Measurements from ENCODE around the gene GPR84.

Gene GPR84

GRCh38 chr12:54390668-54391551 is 26.6 kb upstream of the GPR84 start:
- DNase-seq: peak; percentile 85

DNA sequence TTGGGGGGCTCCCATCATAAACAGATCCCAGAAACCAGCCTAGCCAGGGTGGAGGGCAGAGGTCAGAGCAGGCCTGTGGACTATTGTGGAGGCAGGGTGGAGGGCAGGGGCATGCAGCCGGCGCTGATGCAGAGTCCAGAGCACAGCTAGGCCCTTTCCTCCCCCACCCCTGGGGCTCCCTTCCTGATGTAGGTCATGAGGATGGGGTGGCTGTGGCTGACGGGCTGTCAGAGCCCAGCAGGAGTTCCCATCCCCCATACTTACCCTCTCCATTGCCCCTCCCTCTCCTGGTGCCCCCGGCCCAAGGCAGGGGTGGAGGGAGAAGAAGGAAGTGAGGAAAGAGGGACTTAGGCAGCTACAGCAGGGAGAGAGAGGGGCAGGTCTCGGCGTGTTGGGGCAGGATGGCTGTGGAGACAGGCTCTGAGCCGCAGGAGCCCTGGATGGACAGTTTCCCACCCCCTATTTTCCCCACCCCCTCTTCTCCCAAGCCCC is 25.9 kb upstream of the GPR84 start:
- no peak for DNase-seq

- DNase-seq: no peak
Observed at GRCh38 chr12:54389607-54390175, 25.4 kb upstream of the GPR84 start.

GRCh38 chr12:54389134-54389508 is 24.8 kb upstream of the GPR84 start:
- no peak for DNase-seq

GRCh38 chr12:54388237-54389133 is 24.2 kb upstream of the GPR84 start:
- DNase-seq: no peak

- DNase-seq: no peak
Observed at GRCh38 chr12:54387114-54387467, 22.8 kb upstream of the GPR84 start.

DNA sequence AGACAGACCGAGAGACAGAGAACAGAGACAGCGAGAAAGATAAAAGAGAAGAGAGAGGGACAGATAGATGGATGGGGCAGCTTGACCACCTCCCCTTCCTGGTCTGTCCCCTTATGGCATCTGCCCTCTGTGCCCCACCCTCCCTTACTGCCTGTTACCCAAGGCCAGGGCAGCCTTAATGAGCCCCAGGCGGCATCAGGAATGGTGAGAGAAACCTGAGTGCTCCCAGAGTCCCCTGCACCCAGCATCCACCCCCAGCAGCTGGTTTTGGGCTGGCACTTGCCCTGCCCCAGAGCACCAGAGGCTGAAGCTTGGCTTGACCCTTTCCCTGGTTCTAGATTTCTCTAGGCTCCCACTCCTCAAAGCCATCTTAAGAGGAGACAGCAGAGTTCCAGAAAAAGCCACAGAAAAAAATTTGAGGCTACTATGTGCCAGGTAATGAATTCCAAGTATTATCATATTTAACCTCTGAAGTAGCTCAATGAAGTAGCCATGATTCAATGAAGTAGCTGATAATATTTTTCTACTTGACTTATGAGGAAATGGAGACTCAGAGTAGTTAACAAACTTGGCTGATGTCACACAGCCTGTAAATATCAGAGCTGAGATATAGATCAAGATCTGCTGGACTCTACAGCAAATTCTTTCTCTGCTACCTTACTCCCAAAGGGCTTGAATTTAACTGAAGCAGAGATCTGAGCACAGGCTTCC is 22.3 kb upstream of the GPR84 start:
- DNase-seq: no peak

- no peak for DNase-seq
Observed at GRCh38 chr12:54385251-54385914, 21.1 kb upstream of the GPR84 start.

DNA sequence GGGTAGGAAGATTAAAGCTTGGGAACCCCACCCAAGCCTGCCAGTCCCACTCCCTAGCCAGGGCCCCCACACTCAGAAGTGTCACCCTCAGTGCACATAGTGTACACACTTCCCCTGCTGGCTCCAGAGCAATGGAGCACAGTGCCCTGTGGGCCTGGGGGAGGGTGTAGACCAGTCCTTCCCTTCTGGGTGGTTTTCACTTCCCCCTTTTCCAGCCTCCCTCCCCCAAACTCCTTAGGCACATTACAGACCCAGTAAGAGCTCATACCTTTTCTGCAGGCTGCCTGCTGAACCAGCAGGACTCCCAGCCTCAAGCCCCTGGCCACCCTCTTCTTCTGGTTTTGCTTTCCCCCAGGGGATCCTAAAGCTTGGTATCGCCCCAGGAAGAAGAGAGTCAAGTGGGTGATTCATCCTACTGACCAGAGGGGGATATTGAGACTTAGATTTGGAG is 20.3 kb upstream of the GPR84 start, which contains the start of gene ZNF385A:
Gene ZNF385A, minus strand, starts transcription at position 143 of the 451 bp plus-strand sequence. CDS start 219 bp downstream, outside the sequence.
- no peak for DNase-seq

DNA sequence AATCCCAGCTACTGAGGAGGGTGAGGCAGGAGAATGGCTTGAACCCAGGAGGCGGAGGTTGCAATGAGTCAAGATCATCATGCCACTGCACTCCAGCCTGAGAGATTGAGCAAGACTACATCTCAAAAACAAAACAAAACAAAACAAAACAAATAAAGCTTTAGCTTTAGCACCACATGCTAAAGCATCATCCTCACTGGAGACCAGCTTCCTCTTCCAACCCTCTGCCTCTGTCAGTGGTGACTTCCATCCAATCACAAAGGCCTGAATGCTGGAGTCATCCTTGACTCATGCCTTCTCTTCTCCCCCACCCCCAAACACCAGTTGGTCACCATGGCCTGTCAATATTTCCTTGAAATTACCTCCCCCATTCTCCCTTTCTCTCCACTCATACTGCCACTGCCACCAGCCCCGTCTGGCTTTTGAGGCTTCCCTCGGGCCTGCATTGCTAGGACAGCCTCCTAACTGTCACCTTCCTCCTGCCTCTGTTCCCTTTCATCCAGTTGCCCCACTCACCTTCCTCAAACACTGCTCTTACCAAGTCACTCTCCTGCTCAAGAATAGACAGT is 18.8 kb upstream of the GPR84 start:
- no peak for DNase-seq

DNA sequence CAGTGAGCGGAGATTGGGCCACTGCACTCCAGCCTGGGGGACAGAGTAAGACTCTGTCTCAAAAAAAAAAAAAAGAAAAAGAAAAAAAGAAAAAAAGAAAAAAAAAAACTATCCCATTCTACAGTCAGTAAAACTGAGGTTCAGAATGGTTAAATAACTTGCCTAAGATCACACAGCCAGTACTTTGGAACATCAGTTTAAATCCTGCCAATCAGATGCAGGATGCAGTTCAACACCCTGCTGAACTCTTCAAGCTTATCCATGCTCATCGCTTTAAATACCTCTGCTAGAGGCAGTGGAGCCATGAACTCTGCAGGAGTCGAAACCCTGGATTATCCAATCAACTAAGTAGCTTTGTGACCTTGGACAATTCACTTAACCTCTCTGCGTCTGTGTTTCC is 16.9 kb upstream of the GPR84 start:
- no peak for DNase-seq

GRCh38 chr12:54379398-54380201 is 15.3 kb upstream of the GPR84 start:
- DNase-seq: peak; percentile 97

DNA sequence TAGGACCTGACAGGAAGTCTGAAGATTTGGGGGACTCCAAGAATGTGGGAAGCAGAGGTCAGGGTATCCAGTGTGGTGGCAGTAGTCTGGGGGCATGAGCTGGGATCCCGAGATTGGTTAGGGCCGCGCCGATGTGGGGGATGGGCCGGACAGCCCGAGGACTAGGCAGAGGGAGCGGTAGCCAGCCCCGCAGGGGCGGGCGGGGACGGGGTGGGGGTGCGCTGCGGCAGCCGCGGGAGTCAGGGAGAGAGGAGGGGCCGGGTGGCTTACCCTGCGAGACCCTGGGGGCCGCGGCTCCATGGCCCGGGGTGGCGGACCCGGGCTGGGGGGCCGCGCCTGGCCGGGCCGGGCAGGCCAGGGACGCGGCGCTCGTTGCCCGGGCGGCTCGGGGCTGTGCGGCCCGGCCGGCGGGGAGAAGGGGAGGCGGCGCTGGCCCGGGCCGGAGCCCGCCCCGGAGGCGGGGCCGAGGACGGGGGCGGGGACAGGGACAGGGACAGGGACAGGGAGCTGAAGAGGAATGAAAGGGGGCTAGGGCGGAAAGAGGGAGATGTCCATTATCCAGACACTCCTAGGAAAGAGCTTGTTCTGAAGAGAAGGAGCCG is 14.6 kb upstream of the GPR84 start:
- peak; percentile 71 for DNase-seq

- DNase-seq: no peak
Observed at GRCh38 chr12:54377797-54378515, 13.7 kb upstream of the GPR84 start.

- DNase-seq: no peak
Observed at GRCh38 chr12:54377007-54377406, 12.7 kb upstream of the GPR84 start.

DNA sequence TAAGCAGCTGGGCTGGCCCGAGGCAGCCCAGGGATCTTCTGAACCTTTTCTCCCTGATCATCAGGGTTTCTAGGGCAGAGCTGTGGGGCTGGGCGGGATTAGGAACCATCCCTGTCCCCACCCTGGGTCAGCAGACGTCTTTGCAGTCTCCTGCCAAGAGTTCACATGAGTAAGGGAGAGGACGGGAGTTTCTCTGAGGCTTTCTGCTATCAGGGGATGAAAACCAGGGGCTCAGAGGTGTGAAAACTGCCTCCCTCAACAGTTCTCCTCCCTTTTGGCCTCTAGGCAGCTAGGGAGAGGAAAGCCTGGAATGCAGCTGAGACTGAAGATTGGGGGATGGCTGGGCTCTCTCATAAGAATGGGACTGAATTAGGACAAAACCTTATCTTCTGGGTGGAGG is 12.3 kb upstream of the GPR84 start:
- DNase-seq: no peak

GRCh38 chr12:54375259-54375579 is 10.9 kb upstream of the GPR84 start:
- DNase-seq: no peak

DNA sequence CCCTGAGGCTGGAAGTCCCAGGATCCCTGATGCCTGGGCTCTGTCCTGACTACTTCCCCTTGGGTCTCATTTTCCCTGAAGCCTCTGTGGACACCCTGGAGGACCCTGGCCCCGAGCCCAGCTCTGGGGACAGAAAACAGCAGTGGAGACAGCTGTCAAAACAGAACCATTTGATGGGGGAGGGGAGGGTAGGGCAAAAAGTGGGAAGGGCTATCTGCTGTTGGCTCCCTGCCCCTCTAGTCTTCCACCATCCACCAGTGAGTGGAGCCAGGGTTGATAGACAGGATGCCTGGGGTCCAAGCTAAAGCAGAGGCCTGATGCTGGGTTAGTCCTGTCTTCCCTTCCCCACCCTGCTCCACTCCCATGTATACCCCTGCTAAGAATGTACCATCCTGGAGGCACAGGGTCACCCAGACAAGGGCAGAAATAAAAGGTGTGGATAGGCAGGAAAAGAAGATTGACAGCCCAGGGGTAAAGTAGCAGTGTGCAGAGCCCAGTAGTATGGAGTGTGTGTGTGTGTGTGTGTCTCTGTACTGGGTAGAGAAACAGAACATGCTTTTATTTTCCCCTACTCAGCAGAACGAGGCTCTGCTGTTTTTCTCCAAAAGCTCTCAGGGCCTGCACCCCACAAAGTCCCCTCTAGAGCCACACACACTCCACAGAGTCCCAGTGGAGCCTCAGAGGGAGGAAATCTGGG is 10.4 kb upstream of the GPR84 start:
- no peak for DNase-seq

Measured in activated CD8-positive, alpha-beta memory T cell treated with anti-CD3 and anti-CD28 coated beads for 24 hours (primary cell).